Measurements from ENCODE around the gene PPM1D. TPM values are rescaled to one million over a fixed set of nuclear protein-coding genes. Genes with fewer than 3 reads are reported as not detected.

Gene PPM1D
- total and polyA plus RNA-seq, 8 donors: 2.2 to 42.0 (median 5.3) TPM

DNA sequence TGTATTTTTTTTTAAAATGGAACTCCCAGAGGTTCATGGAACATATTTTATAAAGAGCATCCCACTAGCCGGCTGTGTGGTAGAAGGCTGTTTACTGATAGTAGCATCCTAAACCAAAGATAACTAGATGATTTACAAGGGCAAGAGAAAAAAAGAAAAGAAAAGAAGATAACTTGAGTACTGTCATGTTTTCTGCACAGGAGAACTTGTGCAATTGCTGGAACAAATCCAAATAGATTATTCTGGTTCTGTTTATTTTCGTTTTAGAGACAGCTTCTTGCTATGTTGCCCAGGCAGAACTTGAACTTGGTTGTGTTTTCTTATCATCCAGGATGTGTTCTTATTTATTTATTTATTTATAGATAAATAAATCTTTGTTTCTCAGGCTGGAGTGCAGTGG is 20.9 kb upstream of the PPM1D start:
- Histone ChIP-seq H3K9me3 (no peaks in the 10 kb centered on the region), H3K4me1 (peaks cover 7 to 34% (median 17%) of the 10 kb centered on the region in 4 donors), H3K27ac (peak overlapping the region in 2 of 5 donors; percentile 31 to 81), H3K36me3 (no peaks in the 10 kb centered on the region), H3K27me3 (no peaks in the 10 kb centered on the region), H3K4me3 (no peak overlapping the region)
- WGBS, 5 donors: 24 to 44% (median 35%) methylated on average over 2 of the region's 2 CpGs
- TF ChIP-seq POLR2AphosphoS5 (IDR thresholded peaks at IDR 0.05) (no peak), EP300 (IDR thresholded peaks at IDR 0.05) (no peak), POLR2A (IDR thresholded peaks at IDR 0.05) (no peak)
- TF ChIP-seq, protein P1, sequence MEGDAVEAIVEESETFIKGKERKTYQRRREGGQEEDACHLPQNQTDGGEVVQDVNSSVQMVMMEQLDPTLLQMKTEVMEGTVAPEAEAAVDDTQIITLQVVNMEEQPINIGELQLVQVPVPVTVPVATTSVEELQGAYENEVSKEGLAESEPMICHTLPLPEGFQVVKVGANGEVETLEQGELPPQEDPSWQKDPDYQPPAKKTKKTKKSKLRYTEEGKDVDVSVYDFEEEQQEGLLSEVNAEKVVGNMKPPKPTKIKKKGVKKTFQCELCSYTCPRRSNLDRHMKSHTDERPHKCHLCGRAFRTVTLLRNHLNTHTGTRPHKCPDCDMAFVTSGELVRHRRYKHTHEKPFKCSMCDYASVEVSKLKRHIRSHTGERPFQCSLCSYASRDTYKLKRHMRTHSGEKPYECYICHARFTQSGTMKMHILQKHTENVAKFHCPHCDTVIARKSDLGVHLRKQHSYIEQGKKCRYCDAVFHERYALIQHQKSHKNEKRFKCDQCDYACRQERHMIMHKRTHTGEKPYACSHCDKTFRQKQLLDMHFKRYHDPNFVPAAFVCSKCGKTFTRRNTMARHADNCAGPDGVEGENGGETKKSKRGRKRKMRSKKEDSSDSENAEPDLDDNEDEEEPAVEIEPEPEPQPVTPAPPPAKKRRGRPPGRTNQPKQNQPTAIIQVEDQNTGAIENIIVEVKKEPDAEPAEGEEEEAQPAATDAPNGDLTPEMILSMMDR (IDR thresholded peaks at IDR 0.05): no peak
- intact Hi-C loops (cut with DNase I; ENCODE audit: low total_unique reads): loop anchor here (10.0 kb wide), 1 partner anchor 56 kb away; no protein-coding TSS in a partner anchor
- DNase-seq: no peak

DNA sequence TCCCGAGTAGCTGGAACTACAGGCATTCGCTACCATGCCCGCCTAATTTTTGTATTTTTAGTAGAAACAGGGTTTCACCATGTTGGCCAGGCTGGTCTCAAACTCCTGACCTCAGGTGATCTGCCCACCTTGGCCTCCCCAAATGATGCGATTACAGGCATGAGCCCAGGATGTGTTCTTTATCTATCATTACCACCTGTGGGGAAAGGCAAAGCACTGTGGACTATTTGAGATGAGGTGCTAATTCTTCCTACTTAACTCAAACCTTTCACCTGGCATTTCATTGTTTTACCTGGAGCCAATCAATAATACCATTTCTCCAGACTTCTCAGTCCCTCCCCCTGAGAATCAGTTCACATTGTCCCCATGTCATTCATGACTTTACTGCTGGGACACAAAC is 20.4 kb upstream of the PPM1D start:
- Histone ChIP-seq H3K4me3 (no peak overlapping the region), H3K27ac (no peak overlapping the region), H3K27me3 (no peaks in the 10 kb centered on the region), H3K4me1 (peaks cover 7 to 34% (median 17%) of the 10 kb centered on the region in 4 donors), H3K9me3 (no peaks in the 10 kb centered on the region), H3K36me3 (no peaks in the 10 kb centered on the region)
- TF ChIP-seq POLR2AphosphoS5 (IDR thresholded peaks at IDR 0.05) (no peak), POLR2A (IDR thresholded peaks at IDR 0.05) (no peak), EP300 (IDR thresholded peaks at IDR 0.05) (no peak)
- TF ChIP-seq, protein P1 (IDR thresholded peaks at IDR 0.05): no peak
- DNase-seq: no peak
- intact Hi-C loops (cut with DNase I; ENCODE audit: low total_unique reads): loop anchor here (10.0 kb wide), 1 partner anchor 55 kb away; no protein-coding TSS in a partner anchor
- 87 to 96% (median 91%) methylated on average over 4 of the region's 4 CpGs for WGBS, 5 donors

DNA sequence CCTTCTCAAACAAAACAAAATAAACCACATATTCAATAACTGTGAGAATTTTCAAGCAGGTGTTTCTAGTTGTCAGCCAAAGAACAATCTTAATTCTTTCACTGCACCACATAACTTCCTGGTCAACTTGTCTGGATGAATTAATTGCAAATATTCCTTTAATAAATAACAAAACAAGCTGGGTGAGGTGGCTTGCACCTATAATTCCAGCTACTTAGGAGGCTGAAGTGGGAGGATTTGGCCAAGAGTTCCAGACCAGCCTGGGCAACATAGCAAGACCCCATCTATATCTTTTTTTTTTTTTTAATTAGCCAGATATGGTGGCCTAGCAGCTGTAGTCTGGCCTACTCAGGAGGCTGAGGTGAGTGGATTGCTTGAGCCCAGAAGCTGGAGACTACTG is 17.0 kb upstream of the PPM1D start:
- no peaks in the 10 kb centered on the region for H3K36me3 ChIP-seq
- intact Hi-C loops (cut with DNase I; ENCODE audit: low total_unique reads): no loop called here
- H3K27me3 ChIP-seq: no peaks in the 10 kb centered on the region
- H3K9me3 ChIP-seq: no peaks in the 10 kb centered on the region
- H3K27ac ChIP-seq: no peak overlapping the region
- H3K4me1 ChIP-seq: peaks cover 0 to 17% (median 7%) of the 10 kb centered on the region in 4 donors
- DNase-seq: no peak
- H3K4me3 ChIP-seq: no peak overlapping the region
- TF ChIP-seq POLR2AphosphoS5 (IDR thresholded peaks at IDR 0.05) (no peak), EP300 (IDR thresholded peaks at IDR 0.05) (no peak)
- TF ChIP-seq, protein P1 (IDR thresholded peaks at IDR 0.05): no peak

DNA sequence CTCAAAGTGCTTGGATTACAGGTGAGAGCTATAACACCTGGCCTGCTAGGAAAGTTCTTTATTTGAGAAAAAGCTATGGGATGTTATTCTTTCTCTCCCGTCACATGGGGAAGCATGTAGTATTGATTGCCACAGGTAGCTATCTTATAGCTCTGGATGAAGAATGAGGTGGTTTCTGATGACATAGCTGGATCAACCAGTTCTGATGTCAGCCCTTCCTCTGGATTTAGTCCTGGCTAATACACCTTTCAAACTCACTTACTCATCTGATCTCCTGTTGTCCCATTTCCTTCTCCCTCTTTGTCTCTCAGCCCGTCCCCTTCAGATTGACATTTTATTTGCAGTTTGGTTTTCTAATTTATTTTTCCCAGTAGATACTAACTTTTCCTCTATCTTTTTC is 14.1 kb upstream of the PPM1D start:
- intact Hi-C loops (cut with DNase I; ENCODE audit: low total_unique reads): no loop called here

More for the DNA sequence above, 14.1 kb upstream of the PPM1D start:
- no peak for DNase-seq
- Histone ChIP-seq H3K27me3 (no peaks in the 10 kb centered on the region), H3K4me3 (no peak overlapping the region), H3K4me1 (no peaks in the 10 kb centered on the region), H3K9me3 (no peaks in the 10 kb centered on the region), H3K36me3 (no peaks in the 10 kb centered on the region), H3K27ac (no peak overlapping the region)
- TF ChIP-seq, protein P1 (IDR thresholded peaks at IDR 0.05): no peak
- no peak for TF ChIP-seq EP300 (IDR thresholded peaks at IDR 0.05)
- no peak for TF ChIP-seq POLR2AphosphoS5 (IDR thresholded peaks at IDR 0.05)
- TF ChIP-seq POLR2A (IDR thresholded peaks at IDR 0.05): no peak
- 82 to 97% (median 88%) methylated on average over 2 of the region's 2 CpGs for whole genome bisulfite sequencing, 5 donors
